ENCODE results near the gene PSMC3. TPM values are rescaled to one million over a fixed set of nuclear protein-coding genes. Genes with fewer than 3 reads are reported as not detected.

Gene PSMC3
- total RNA-seq, 1 donor from 2014 or later, result 130 TPM

GRCh38 chr11:47464483-47464882 lies 38.2 kb upstream of the PSMC3 start:
- Histone ChIP-seq H3K79me2 (ENCODE audit: insufficient read depth, low read length) (peaks cover 58% of the 10 kb centered on the region), H3K9me3 (ENCODE audit: insufficient read depth, low read depth, low read length) (no peaks in the 10 kb centered on the region), H3K4me2 (ENCODE audit: low read length) (no peak overlapping the region), H3K27me3 (ENCODE audit: insufficient read depth, low read length) (no peaks in the 10 kb centered on the region), H3K36me3 (ENCODE audit: insufficient read depth, low read length) (peaks cover 3% of the 10 kb centered on the region), H2AFZ (ENCODE audit: low read depth, low read length) (no peak overlapping the region), H3K4me3 (ENCODE audit: insufficient read depth, low read depth, low read length) (no peak overlapping the region), H3K4me1 (ENCODE audit: insufficient read depth, low read length) (peaks cover 42% of the 10 kb centered on the region), H3K27ac (ENCODE audit: low read depth, low read length) (no peak overlapping the region), H4K20me1 (ENCODE audit: insufficient read depth, low read length) (peaks cover 77% of the 10 kb centered on the region), H3K9ac (ENCODE audit: low read length) (no peak overlapping the region)
- H3K27me3 Mint-ChIP-seq (ENCODE audit: low read depth, unreplicated experiment), result no peaks in the 10 kb centered on the region
- H3K9me3 Mint-ChIP-seq (ENCODE audit: unreplicated experiment), result no peaks in the 10 kb centered on the region
- peaks cover 13% of the 10 kb centered on the region for H3K4me1 Mint-ChIP-seq (ENCODE audit: low read depth, unreplicated experiment)
- FAIRE-seq, result no peak
- H3K36me3 Mint-ChIP-seq (ENCODE audit: low read depth, unreplicated experiment), result peaks cover 16% of the 10 kb centered on the region
- no peak for TF ChIP-seq EZH2 (IDR thresholded peaks at IDR 0.05; ENCODE audit: insufficient read depth, low read length)
- no peak for TF ChIP-seq CTCF (IDR thresholded peaks at IDR 0.05; ENCODE audit: insufficient read depth, low read depth, low read length)
- peak; percentile 32 for DNase-seq (ENCODE audit: low read depth)
- no peak overlapping the region for H3K4me3 Mint-ChIP-seq (ENCODE audit: unreplicated experiment)
- H3K27ac Mint-ChIP-seq (ENCODE audit: unreplicated experiment), result no peak overlapping the region

GRCh38 chr11:47461876-47462275 lies 35.6 kb upstream of the PSMC3 start:
- Mint-ChIP-seq H3K4me3 (ENCODE audit: unreplicated experiment) (no peak overlapping the region), H3K27me3 (ENCODE audit: low read depth, unreplicated experiment) (no peaks in the 10 kb centered on the region), H3K4me1 (ENCODE audit: low read depth, unreplicated experiment) (peaks cover 11% of the 10 kb centered on the region), H3K36me3 (ENCODE audit: low read depth, unreplicated experiment) (peaks cover 5% of the 10 kb centered on the region), H3K27ac (ENCODE audit: unreplicated experiment) (no peak overlapping the region), H3K9me3 (ENCODE audit: unreplicated experiment) (no peaks in the 10 kb centered on the region)
- DNase-seq (ENCODE audit: low read depth) (no peak), FAIRE-seq (no peak)
- Histone ChIP-seq H3K36me3 (ENCODE audit: insufficient read depth, low read length) (peaks cover 5% of the 10 kb centered on the region), H3K4me1 (ENCODE audit: insufficient read depth, low read length) (peaks cover 18% of the 10 kb centered on the region), H3K4me3 (ENCODE audit: insufficient read depth, low read depth, low read length) (no peak overlapping the region), H4K20me1 (ENCODE audit: insufficient read depth, low read length) (peaks cover 51% of the 10 kb centered on the region), H3K4me2 (ENCODE audit: low read length) (no peak overlapping the region), H3K79me2 (ENCODE audit: insufficient read depth, low read length) (peaks cover 32% of the 10 kb centered on the region), H3K27me3 (ENCODE audit: insufficient read depth, low read length) (no peaks in the 10 kb centered on the region), H3K9me3 (ENCODE audit: insufficient read depth, low read depth, low read length) (no peaks in the 10 kb centered on the region), H3K27ac (ENCODE audit: low read depth, low read length) (no peak overlapping the region), H2AFZ (ENCODE audit: low read depth, low read length) (no peak overlapping the region), H3K9ac (ENCODE audit: low read length) (no peak overlapping the region)
- TF ChIP-seq EZH2 (IDR thresholded peaks at IDR 0.05; ENCODE audit: insufficient read depth, low read length), result no peak
- TF ChIP-seq CTCF (IDR thresholded peaks at IDR 0.05; ENCODE audit: insufficient read depth, low read depth, low read length), result no peak

GRCh38 chr11:47460571-47461235 lies 34.5 kb upstream of the PSMC3 start:
- peaks cover 7% of the 10 kb centered on the region for H3K36me3 Mint-ChIP-seq (ENCODE audit: low read depth, unreplicated experiment)
- TF ChIP-seq EZH2 (IDR thresholded peaks at IDR 0.05; ENCODE audit: insufficient read depth, low read length) (no peak), CTCF (IDR thresholded peaks at IDR 0.05; ENCODE audit: insufficient read depth, low read depth, low read length) (no peak)
- H3K4me2 ChIP-seq (ENCODE audit: low read length), result no peak overlapping the region
- H3K4me3 ChIP-seq (ENCODE audit: insufficient read depth, low read depth, low read length), result no peak overlapping the region
- no peak overlapping the region for H2AFZ ChIP-seq (ENCODE audit: low read depth, low read length)
- peaks cover 25% of the 10 kb centered on the region for H3K79me2 ChIP-seq (ENCODE audit: insufficient read depth, low read length)
- no peaks in the 10 kb centered on the region for H3K9me3 Mint-ChIP-seq (ENCODE audit: unreplicated experiment)
- H3K36me3 ChIP-seq (ENCODE audit: insufficient read depth, low read length), result peaks cover 5% of the 10 kb centered on the region
- H3K4me3 Mint-ChIP-seq (ENCODE audit: unreplicated experiment), result no peak overlapping the region
- H3K27me3 Mint-ChIP-seq (ENCODE audit: low read depth, unreplicated experiment), result no peaks in the 10 kb centered on the region
- H3K4me1 Mint-ChIP-seq (ENCODE audit: low read depth, unreplicated experiment), result peaks cover 11% of the 10 kb centered on the region
- FAIRE-seq (no peak), DNase-seq (ENCODE audit: low read depth) (no peak)
- peaks cover 40% of the 10 kb centered on the region for H4K20me1 ChIP-seq (ENCODE audit: insufficient read depth, low read length)
- H3K27ac ChIP-seq (ENCODE audit: low read depth, low read length), result no peak overlapping the region
- peaks cover 7% of the 10 kb centered on the region for H3K4me1 ChIP-seq (ENCODE audit: insufficient read depth, low read length)
- H3K27me3 ChIP-seq (ENCODE audit: insufficient read depth, low read length), result no peaks in the 10 kb centered on the region
- H3K27ac Mint-ChIP-seq (ENCODE audit: unreplicated experiment), result peak overlapping the region; percentile 59
- no peaks in the 10 kb centered on the region for H3K9me3 ChIP-seq (ENCODE audit: insufficient read depth, low read depth, low read length)
- no peak overlapping the region for H3K9ac ChIP-seq (ENCODE audit: low read length)

All from astrocyte (in vitro differentiated cells and primary cell).